Fibroblast of villous mesenchyme (primary cell): ENCODE data around the gene KIF5A. TPM values are rescaled to one million over a fixed set of nuclear protein-coding genes. Genes with fewer than 3 reads are reported as not detected.

Experiments used
- DNase-seq: peaks from one replicate; pipeline ENCODE4 v3.0.0-alpha.2; 2010; ENCODE audit warnings: low read depth
- H3K4me3 ChIP-seq: 2 replicates; pipeline ENCODE4 v1.5.1; 2011; ENCODE audit warnings: low read depth, mild to moderate bottlenecking, low read length
- CTCF ChIP-seq: IDR thresholded peaks from 2 replicates; pipeline ENCODE4 v1.5.1; 2012; ENCODE audit warnings: low read depth, mild to moderate bottlenecking, low read length; ENCODE audit not compliant: insufficient read depth
- total RNA-seq: library from RNA; depleted of rRNA; stranded (reverse); fragments of >200 nt; gene quantifications from 2 replicates; pipeline ENCODE4 v1.2.3, GENCODE V29; 2012

Gene KIF5A
- total RNA-seq, 1 donor, result 0.86 TPM

- no peak for TF ChIP-seq CTCF
- DNase-seq, result no peak
- H3K4me3 ChIP-seq, result no peak overlapping the region
Observed at GRCh38 chr12:57526477-57527126, 23.2 kb upstream of the KIF5A start.

- no peak overlapping the region for H3K4me3 ChIP-seq
- DNase-seq, result no peak
- TF ChIP-seq CTCF, result no peak
Observed at GRCh38 chr12:57527184-57527583, 22.7 kb upstream of the KIF5A start.

GRCh38 chr12:57528176-57528575 lies 21.7 kb upstream of the KIF5A start:
- DNase-seq, result no peak
- H3K4me3 ChIP-seq, result no peak overlapping the region
- TF ChIP-seq CTCF, result no peak

DNA sequence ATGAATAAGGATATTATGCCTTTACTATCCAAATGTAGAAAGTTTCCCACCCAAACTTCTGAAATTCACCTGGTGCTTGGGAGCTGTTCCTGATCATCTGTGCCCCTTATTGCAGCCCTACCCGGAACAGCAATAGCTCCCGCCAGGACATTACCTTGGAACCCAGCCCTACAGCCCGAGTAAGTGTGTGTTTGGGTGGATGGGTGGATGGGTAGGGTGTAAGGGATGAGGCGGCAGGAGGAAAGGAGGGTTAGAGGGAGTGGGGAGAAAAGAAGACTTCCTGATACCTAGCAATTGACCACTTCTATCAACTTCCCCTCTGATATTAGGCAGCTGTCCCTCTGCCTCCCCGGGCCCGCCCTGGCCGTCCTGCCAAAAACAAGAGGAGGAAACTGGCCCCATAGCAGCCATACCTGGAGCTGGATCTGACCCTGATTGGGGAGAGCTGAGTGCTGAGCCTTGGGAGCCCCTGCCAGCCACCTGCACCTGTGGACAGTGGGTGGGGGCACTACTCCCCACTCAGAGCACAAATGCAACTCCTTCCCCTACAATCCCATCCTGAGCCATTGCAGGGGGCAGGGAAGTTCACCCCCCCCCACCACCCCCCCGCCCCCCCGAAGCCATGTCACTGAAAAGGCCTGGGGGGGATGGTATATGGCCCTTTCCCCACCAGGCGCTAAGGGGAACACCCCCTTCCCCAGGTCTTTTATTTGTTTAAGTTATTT lies 20.9 kb upstream of the KIF5A start:
- DNase-seq, result no peak
- TF ChIP-seq CTCF, result no peak
- H3K4me3 ChIP-seq, result no peak overlapping the region

DNA sequence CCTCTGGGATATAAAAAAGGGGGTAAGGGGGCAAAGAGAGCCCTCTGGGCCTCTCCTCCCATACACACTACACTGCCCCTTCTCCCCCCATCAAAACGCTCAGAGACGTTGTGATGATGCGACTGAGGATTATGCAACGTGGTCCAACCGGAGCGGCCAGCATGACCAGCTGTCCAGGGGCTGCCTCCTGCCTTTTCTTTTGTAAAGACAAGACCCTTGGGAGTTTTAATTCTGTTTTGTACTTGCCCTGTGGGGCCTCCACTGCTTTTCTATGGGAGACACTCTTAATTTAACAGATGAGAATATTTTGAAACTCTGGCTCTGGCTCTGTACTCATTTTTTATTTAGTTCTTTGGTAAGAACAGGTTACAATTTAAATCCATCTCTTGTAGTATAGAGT lies 20.0 kb upstream of the KIF5A start:
- no peak for TF ChIP-seq CTCF
- no peak for DNase-seq
- H3K4me3 ChIP-seq, result no peak overlapping the region

GRCh38 chr12:57530396-57531142 lies 19.3 kb upstream of the KIF5A start:
- no peak for TF ChIP-seq CTCF
- no peak overlapping the region for H3K4me3 ChIP-seq
- DNase-seq, result no peak
